HuH-7.5 (cell line): Measurements from ENCODE around the gene BMF.
"Not testable (repeated sequence)": the region's sequence is repeated elsewhere in the genome, so short reads cannot be mapped to it uniquely, and the experiment has no call there.

ENCODE experiments used
- DNase-seq: peaks from one replicate; pipeline ENCODE4 v3.0.0; 2011; ENCODE audit warnings: low spot score

Gene BMF

DNA sequence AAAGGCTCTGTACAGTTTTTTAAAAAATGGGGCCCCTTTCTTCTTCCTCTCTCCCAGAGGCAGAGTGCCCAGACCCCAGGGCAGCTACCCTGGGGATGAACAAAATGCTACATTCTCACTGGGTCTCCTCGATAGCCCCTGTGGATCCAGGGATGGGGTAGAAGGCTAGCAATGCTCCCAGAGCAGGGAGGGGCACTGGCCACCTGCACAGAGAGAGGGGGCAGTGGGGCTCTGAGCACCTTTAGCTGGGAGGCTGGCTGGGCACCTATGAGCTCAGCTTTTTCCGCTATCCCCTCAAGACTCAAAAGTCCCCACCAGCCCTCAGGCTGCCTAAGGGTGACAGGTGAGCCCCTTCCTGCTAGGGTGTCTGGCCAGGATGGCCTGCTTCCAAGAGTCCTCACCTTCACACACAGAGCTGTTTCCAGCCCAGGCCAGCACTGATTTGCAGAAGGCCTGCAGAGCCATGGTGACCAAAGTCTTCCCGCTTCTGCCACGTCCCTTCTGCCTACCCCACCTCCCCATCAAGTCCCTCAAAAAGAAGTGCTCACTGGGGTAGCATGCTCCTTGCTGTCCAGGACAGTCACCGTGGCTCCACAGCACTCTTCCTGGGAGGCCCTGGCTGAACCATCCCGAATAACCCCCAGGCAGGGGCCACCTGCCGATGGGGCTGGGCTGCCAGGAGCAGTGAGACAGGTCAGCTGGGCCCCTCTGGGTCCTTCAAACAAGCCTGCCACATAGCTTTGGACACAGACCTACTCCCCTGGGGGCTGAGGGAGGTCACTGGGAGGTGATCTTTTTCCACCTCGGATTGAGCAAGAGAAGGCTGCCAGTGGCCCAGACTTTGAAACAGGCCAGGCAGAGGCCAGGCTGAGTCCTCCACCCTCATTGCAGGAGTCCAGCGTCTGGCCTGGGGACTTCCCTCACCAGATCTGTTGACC lies 20.4 kb downstream of the BMF start:
- no peak for DNase-seq

- DNase-seq: no peak
Observed at GRCh38 chr15:40087068-40087810, 21.4 kb downstream of the BMF start.

DNA sequence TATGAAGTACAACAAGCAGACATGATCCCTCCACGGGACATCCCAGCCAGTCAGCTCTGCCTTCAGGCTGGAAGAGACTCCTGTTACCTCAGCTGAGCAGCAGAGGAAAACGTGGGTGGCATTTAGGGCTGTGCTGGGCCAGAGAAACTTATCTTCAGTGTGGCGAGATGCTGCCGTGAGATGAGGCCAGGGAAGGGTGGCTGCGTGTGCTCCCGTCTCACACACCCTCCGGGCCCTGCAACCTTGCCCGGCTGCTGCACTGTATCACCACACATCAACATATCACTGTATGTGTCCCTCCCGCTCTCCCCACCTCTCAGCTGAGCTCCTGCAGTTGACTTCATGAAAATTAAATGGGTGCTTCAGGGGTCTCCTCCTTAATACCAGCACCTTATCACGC lies 23.4 kb downstream of the BMF start:
- no peak for DNase-seq

- no peak for DNase-seq
Observed at GRCh38 chr15:40084650-40085049, 24.0 kb downstream of the BMF start.

GRCh38 chr15:40082195-40082883 lies 26.3 kb downstream of the BMF start:
- DNase-seq: no peak

DNA sequence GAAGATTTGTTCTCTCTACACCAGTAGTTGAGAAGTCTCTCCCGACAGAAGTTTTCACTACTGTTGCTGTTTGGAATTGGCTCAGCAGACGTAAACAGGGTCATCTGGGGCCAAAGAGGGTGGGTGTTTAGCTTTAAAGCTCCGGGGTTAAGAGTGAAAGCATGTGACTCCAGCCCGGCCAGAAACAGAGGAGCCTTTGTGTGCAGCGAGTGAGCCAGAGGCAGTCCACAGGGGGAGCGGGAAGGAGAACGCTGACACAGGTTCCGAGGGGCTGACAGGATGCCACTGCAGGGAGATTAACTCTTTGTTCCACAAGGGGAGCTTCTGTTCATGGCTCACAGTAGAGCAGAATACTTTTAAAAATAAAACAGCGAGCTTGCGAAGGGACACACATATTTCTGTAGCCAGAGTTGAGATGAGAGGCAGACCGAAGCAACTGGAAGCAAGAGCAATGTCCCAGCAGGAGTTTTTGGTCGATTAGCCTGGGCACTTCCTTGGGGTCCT lies 26.9 kb downstream of the BMF start:
- DNase-seq: no peak

DNA sequence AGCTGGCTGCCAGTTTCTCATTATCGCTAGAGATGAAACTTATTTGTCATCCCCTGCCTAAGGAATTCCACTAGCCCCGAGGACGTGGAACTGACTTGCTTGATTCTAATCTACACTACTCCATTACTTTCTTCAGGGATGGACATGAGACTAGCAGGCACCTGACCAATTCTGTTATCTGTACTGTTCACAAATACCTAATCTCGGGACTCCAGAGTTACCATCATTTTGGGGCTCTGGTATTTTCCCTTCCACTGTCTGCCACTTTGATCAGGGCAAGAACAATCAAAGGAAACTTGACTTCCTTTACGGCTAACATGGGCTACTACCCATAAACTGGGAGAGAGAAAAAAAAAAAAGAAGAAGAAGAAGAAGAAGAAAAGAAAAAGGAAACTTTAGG lies 27.8 kb downstream of the BMF start:
- DNase-seq: no peak

DNA sequence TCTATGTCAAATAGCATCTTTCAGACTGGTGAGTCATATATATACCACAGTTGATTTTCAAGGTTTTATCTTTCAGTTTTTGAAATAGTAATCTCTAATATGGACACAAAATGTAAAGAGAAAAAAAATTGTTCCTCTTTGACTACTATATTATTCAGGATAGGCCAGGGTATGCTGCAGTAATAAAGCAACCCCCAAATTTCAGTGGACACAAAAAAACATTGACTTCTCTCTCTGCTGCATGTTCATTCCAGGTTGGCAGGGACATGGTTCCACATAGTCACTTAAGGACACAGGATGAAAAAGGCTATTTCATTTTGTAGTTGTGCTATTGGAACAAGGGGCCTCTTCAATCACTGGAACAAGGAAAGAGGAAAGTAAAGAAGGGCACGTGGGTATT lies 28.6 kb downstream of the BMF start:
- no peak for DNase-seq

DNA sequence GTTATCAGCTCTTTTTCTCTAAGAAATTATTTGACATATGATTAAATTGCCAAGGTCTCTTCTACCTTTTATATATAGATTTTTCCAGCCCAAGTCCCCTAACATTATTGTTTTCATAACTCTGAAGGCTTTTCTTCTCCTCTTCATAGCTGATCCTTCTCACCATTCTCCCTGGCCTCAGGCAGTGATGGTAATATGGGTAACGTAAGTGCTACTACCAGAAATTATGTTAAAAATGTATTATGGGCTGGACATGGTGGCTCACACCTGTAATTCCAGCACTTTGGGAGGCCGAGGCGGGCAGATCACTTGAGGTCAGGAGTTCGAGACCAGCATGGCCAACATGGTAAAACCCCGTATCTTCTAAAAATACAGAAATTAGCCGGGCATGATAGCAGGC lies 29.2 kb downstream of the BMF start:
- no peak for DNase-seq

DNA sequence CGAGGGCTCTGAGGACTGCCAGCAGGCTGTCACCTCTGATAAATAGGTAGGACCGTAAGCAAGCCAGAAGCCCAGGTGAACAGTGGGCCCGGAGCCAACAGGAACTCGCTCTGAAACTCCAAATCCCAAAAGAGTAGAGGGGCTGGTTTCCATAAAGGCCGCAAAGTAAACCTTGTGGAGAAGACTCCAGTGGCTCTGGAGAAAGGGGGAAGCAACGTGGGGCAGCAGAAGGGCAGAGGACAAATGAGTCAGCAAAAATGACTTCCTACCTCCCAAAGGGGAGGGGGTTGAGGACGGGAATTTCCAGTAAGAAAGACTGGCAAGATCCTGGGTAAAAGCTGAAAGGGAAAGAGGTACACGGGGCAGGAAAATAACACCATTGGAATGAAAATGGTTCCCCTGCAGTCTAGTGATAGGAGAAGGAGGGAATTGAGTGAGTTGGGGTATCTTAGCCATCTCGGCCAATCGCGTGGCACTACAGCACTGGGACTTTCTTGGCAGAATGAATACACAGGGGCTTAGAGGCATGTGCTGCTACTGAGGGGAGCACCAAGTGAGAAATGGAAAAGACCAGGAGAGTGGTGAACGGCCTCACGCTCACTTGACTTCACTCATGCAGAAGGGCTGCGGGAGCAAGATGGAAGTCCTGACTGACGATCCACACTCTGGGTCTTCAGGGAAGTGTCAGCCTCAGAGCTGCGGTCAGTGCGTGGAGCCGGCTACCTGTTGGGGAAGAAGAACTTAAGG lies 33.2 kb downstream of the BMF start:
- DNase-seq: no peak

DNA sequence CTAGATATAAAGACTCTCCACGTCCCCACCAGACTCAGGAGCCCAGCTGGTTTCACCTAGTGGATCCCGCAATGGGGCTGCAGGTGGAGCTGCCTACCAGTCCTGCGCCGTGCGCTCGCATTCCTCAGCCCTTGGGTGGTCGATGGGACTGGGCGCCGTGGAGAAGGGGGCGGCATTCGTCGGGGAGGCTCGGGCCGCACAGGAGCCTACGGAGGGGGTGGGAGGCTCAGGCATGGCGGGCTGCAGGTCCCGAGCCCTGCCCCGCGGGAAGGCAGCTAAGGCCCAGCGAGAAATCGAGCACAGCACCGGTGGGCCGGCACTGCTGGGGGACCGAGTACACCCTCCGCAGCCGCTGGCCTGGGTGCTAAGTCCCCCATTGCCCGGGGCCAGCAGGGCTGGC lies 34.0 kb downstream of the BMF start:
- not testable (repeated sequence) for DNase-seq

- DNase-seq: not testable (repeated sequence)
Observed at GRCh38 chr15:40073716-40074490, 34.8 kb downstream of the BMF start.

DNA sequence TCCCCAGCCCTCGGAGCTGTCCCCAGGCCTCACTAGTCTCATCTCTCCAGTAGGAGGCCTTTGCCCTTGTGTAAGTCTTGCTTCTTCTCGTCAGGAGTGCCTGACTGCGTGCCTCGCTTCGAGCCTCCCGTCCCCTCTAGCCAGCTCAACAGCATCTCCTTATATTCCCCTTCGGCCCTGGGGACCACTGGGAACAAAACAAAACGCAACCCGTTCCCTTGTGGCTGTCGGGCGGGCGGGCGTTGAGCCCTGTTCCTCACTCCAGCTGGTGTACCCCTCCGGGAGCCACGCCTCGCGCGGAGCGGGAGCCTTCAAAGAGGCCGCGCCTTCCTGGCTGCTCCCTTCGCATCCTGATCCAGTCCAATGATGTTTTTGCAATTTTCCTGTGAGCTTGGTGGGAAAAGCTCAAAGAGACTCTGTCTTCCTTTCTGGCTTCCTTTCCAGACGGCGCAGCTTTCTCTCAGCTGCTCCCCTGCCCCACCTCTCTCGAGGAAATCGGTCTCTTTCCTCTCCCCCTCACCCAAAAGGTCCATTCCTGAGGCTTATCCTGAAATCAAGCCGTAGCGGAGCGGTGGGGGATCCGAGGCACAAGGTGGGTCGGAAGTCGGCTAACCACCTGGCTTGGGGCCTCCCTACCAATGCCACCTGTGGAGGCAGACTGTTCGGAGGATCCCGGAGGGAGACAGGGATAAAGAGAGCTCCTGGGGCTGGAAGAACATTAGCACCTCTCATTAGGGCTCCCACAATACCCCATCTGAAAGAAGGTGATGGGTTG lies 36.3 kb downstream of the BMF start:
- no peak for DNase-seq

DNA sequence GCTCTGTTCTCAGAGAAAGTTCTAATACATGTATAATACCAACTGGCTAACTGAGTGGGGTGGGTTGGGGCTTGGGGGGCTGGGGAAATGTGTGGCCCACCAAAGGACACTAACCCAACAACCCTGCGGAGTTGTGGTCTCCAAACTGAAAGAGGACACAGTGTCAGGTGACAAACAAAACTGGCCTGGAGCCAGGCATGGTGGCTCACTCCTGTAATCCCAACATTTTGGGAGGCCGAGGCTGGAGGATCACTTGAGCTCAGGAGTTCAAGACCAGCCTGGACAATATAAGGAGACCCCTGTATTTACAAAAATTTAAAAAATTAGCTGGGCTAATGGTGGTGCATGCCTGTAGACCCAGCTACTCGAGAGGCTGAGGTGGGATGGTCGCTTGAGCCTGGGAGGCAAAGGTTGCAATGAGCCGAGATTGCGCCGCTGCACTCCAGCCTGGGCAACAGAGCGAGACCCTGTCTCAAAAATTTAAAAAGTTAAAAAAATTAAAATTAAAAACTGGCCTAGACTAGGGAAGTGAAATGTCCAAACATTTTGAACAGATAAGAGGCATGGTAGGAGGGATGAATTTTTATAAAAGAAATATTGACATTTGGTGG lies 38.0 kb downstream of the BMF start:
- no peak for DNase-seq

- DNase-seq: no peak
Observed at GRCh38 chr15:40070166-40070557, 38.5 kb downstream of the BMF start.

DNA sequence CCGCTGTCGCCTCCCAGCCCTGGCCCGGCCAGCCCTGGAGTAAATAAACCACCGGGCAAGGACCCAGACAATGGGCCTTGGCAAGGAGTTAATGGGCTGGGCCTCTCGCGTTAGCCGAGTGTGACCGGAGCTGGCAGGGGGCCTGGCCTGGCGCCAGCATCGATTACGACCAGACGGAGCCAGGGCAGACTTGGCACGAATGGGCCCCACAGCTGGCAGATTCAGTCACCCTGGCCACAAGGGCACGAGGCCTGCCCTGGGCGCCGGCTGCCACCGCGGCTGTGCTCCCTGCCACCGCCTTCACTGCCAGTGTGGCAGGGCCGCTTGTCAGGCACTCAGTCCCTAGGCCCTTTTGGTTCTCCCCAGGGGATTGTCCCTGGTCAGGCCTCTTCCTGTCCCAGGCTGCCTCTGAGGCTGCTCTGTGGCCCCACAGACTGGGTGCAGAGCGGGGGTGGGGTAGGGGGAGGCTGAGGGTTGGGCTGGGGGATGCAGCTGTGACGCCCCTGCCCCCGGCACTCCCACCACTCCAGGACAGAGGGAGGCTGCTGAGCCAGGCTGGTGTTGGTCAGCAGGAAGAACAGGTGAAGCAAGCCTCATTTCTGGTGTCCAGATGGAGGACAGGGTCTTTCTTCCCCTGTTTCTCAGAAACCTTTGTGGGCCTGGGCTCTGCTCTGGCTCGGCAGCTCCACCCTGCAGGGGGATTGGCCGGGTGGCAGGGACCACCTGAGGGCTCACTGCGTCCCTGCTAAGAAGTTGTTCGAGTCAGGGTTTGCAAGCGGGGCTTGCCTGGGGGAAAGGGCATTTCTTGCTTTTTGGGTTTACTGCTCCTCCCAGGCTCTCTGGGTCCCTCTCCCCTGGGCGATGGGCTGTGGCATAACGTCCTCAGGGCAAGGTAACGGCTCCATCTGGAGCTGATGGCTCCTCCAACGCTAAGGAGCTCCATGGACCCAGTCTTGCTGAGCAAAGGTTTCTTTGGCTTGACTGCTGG lies 39.2 kb downstream of the BMF start:
- DNase-seq: no peak

GRCh38 chr15:40067921-40068624 lies 40.6 kb downstream of the BMF start:
- DNase-seq: no peak

DNA sequence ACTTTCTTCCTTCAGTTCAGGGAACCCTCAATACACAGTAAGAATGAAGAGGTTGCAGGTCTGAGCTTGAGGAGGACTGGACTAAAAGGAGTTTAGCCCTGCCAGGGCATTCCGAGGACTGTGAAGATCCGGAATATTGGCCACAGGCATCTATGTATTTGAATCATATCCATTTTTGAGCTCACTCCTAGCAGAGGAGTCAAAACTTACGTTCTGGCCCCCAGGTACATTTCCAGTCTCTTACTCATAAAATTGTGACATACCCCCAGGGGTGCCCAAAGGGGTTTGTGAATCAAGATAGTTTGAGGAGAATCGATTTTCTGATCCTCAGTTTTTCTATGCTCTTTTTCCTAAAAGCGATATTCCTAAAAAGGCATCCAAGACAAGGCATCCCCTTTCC lies 42.1 kb downstream of the BMF start:
- no peak for DNase-seq
